Measurements from ENCODE around the gene TMCC3. TPM values are rescaled to one million over a fixed set of nuclear protein-coding genes. Genes with fewer than 3 reads are reported as not detected.

TMCC3 gene
- total RNA-seq, 1 donor from 2014 or later: 24.2 TPM

GRCh38 chr12:94620621-94621020 is 29.7 kb downstream of the TMCC3 start:
- no peaks in the 10 kb centered on the region for H3K9me3 Mint-ChIP-seq
- POLR2A ChIA-PET: no interaction called here

GRCh38 chr12:94618995-94619695 is 31.2 kb downstream of the TMCC3 start:
- no peak overlapping the region for H3K4me3 Mint-ChIP-seq
- H3K9me3 Mint-ChIP-seq: no peaks in the 10 kb centered on the region
- H3K36me3 Mint-ChIP-seq (ENCODE audit: low read depth): peaks cover 1% of the 10 kb centered on the region
- ATAC-seq (ENCODE audit: low read depth) (no peak), DNase-seq (no peak)
- POLR2A ChIA-PET: interaction anchor here (0.7 kb wide), 1 partner anchor 1706 kb away, joined by 3 read pairs; no protein-coding TSS in a partner anchor
- TF ChIP-seq CTCF (IDR thresholded peaks at IDR 0.05): no peak
- H3K4me1 Mint-ChIP-seq: peaks cover 24% of the 10 kb centered on the region
- no peak overlapping the region for H3K27ac Mint-ChIP-seq
- CTCF ChIA-PET: no interaction called here
- intact Hi-C loops (cut with micrococcal nuclease): no loop called here
- no peaks in the 10 kb centered on the region for H3K27me3 Mint-ChIP-seq

More at GRCh38 chr12:94620621-94621020, 29.7 kb downstream of the TMCC3 start:
- Mint-ChIP-seq H3K36me3 (ENCODE audit: low read depth) (peaks cover 4% of the 10 kb centered on the region), H3K27ac (no peak overlapping the region), H3K4me1 (peaks cover 24% of the 10 kb centered on the region), H3K4me3 (no peak overlapping the region), H3K27me3 (no peaks in the 10 kb centered on the region)
- ATAC-seq (ENCODE audit: low read depth) (no peak), DNase-seq (no peak)
- TF ChIP-seq CTCF (IDR thresholded peaks at IDR 0.05): no peak
- CTCF ChIA-PET: interaction anchor here (0.6 kb wide), 1 partner anchor 92 kb away, joined by 3 read pairs; no protein-coding TSS in a partner anchor
- intact Hi-C loops (cut with micrococcal nuclease): no loop called here

GRCh38 chr12:94617101-94617500 is 33.3 kb downstream of the TMCC3 start:
- no peak for ATAC-seq (ENCODE audit: low read depth)
- Mint-ChIP-seq H3K27ac (no peak overlapping the region), H3K4me3 (no peak overlapping the region), H3K27me3 (no peaks in the 10 kb centered on the region), H3K4me1 (peaks cover 15% of the 10 kb centered on the region), H3K36me3 (ENCODE audit: low read depth) (no peaks in the 10 kb centered on the region), H3K9me3 (no peaks in the 10 kb centered on the region)
- DNase-seq: no peak
- POLR2A ChIA-PET: interaction anchor here (0.6 kb wide), 1 partner anchor 25 kb away, joined by 5 read pairs; no protein-coding TSS in a partner anchor
- CTCF ChIA-PET: no interaction called here
- TF ChIP-seq CTCF (IDR thresholded peaks at IDR 0.05): no peak
- intact Hi-C loops (cut with micrococcal nuclease): no loop called here

- H3K4me1 Mint-ChIP-seq: peaks cover 6% of the 10 kb centered on the region
- no peak overlapping the region for H3K27ac Mint-ChIP-seq
- no peaks in the 10 kb centered on the region for H3K9me3 Mint-ChIP-seq
- DNase-seq (no peak), ATAC-seq (ENCODE audit: low read depth) (no peak)
- intact Hi-C loops (cut with micrococcal nuclease): no loop called here
- no peak overlapping the region for H3K4me3 Mint-ChIP-seq
- H3K36me3 Mint-ChIP-seq (ENCODE audit: low read depth): no peaks in the 10 kb centered on the region
- H3K27me3 Mint-ChIP-seq: no peaks in the 10 kb centered on the region
- ChIA-PET POLR2A (no interaction called here), CTCF (no interaction called here)
- no peak for TF ChIP-seq CTCF (IDR thresholded peaks at IDR 0.05)
Observed at GRCh38 chr12:94616203-94616729, 34.1 kb downstream of the TMCC3 start.

GRCh38 chr12:94615260-94616181 is 34.8 kb downstream of the TMCC3 start:
- CTCF ChIA-PET: no interaction called here
- no peak overlapping the region for H3K4me3 Mint-ChIP-seq
- POLR2A ChIA-PET: interaction anchor here (0.6 kb wide), 1 partner anchor 335 kb away, joined by 6 read pairs; no protein-coding TSS in a partner anchor
- DNase-seq (no peak), ATAC-seq (ENCODE audit: low read depth) (no peak)
- peaks cover 6% of the 10 kb centered on the region for H3K4me1 Mint-ChIP-seq
- no peak overlapping the region for H3K27ac Mint-ChIP-seq
- TF ChIP-seq CTCF (IDR thresholded peaks at IDR 0.05): no peak
- no peaks in the 10 kb centered on the region for H3K27me3 Mint-ChIP-seq
- intact Hi-C loops (cut with micrococcal nuclease): no loop called here
- H3K9me3 Mint-ChIP-seq: no peaks in the 10 kb centered on the region
- H3K36me3 Mint-ChIP-seq (ENCODE audit: low read depth): no peaks in the 10 kb centered on the region
